ENCODE data around the gene CDHR3.

CDHR3 gene

DNA sequence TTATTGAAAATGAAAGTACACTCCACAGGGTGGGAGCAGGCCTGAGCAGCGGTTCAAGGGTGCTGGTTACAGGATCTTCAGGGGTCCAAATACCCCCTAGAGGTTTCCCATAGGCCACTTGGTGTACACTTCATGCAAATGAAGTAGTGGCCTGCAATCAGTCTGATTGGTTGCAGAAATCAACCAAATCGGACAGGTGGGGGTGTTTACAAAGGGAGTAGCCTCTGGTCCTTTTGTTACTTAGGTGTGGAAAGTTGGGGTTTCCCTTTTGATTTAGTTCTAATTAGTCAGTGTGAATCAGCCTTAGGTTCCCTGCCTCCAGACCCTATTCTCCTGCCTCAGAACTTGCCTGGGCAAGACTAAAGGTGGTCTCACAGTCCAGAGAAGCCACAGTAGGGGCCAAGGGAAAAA, 99.5 kb downstream of the CDHR3 start:
- in situ Hi-C loops (cut with HindIII; ENCODE audit: low sequenced_read_pairs), result no loop called here

GRCh38 chr7:106063024-106063423, 100.0 kb downstream of the CDHR3 start:
- in situ Hi-C loops (cut with HindIII; ENCODE audit: low sequenced_read_pairs), result no loop called here

GRCh38 chr7:106063692-106064091, 100.6 kb downstream of the CDHR3 start:
- in situ Hi-C loops (cut with HindIII; ENCODE audit: low sequenced_read_pairs), result no loop called here

DNA sequence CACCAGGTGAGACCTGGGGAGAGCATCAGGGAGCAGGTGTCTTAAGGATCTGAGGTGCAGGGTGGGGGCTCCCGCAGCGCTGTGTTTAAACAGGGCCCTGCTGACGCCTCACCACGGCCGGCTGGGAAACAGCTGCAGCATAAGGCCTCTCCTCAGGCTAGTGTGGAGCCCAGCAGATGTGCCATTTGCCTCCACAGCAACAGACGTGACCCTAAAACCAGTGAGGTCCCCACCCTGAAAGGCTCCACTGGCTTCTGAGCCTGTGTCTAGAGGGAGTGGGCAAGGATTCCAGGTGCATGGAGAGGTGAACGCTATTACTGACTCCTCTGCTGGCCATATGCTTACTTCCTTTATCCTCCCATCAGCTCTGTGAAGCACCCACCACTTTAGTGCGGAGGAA, 101.3 kb downstream of the CDHR3 start:
- in situ Hi-C loops (cut with HindIII; ENCODE audit: low sequenced_read_pairs), result no loop called here

GRCh38 chr7:106064771-106065574, 101.9 kb downstream of the CDHR3 start:
- in situ Hi-C loops (cut with HindIII; ENCODE audit: low sequenced_read_pairs), result no loop called here

DNA sequence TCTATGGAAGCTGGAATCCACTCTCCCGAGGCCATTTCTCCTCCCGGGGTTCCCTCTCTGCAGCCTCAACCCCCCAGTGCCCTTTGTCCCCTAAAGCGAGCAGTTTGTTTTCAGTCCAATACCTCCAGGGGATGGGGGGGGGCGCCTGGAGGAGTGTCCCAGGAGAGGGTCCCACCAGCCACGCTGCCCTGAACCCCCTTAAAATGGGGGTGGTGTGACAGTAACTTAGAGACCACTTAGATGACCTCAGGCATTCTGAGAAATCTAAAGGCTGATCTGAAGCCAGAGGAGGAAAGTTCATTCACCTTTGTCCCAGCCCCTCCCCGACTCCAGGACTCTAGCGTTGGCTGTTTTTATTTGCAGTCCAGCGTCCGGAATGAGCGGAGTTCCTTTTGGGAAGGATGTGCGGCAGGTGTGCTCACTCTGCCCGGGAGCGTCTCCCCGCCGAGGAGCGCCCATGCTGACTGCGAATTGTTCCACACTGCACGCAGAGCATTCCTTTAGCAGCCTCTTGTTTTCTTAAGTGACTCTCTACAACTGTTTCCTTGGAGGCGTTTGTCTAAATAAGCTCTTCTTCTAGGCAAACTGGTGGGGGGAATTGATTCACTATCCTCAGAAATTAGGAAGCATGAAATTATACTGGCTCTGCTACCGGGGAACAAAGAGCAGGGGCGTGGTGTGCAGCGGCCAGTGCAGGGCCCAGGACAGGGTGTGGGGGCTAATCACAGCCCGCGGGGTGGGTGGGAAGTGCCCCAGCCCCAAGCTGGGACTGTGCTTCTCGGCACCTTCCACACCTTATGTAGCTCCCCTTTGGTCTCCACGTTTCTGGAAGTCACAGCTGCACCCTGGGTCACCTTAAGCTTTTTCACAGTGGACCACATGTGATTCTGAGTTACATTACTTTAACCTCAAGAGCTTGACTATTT, 102.8 kb downstream of the CDHR3 start:
- in situ Hi-C loops (cut with HindIII; ENCODE audit: low sequenced_read_pairs), result no loop called here

DNA sequence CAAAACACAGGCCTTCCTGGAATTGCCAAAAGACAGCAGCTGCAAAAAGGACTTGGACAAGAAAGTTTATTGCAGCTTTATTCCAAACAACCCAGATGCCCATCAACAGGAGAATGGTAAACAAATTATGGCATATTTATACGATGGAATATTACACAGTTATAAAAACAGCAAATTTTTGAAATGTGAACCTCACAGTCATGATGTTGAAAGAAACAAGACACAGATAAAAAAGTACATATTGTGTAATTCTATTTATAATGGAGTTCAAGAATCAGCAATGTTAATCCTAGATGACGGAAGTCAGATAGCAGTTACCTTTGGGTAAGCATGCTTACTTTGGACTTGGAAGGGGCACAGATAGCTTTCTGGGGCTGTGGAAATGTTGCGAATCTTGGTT, 104.6 kb downstream of the CDHR3 start:
- in situ Hi-C loops (cut with HindIII; ENCODE audit: low sequenced_read_pairs), result no loop called here

DNA sequence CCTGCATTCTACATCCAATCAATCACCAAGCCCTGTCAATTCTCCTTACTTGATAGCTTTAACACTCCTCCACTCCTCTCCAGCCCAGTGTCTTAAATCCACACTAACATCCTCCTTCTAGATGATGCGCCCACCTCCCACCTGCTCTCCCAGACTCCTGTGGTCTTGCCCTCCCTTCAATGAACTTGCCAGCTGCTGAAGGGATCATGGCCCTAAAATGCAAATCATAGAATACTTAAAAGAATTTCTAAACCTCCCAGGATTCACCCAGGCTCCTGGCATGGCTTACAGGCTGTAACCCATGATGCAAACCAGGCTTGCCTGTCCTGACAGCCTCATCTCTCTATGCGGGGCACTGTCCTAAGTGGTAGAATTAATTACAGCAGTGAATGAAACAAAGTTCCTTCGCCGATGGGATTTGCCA, 105.5 kb downstream of the CDHR3 start:
- in situ Hi-C loops (cut with HindIII; ENCODE audit: low sequenced_read_pairs), result no loop called here

GRCh38 chr7:106068986-106069385, 105.9 kb downstream of the CDHR3 start:
- in situ Hi-C loops (cut with HindIII; ENCODE audit: low sequenced_read_pairs), result no loop called here

GRCh38 chr7:106069471-106070200, 106.6 kb downstream of the CDHR3 start:
- in situ Hi-C loops (cut with HindIII; ENCODE audit: low sequenced_read_pairs), result loop anchor here (5.0 kb wide), 1 partner anchor 88 kb away; no protein-coding TSS in a partner anchor

- in situ Hi-C loops (cut with HindIII; ENCODE audit: low sequenced_read_pairs), result loop anchor here (5.0 kb wide), 1 partner anchor 87 kb away; no protein-coding TSS in a partner anchor
Observed at GRCh38 chr7:106070201-106070551, 107.1 kb downstream of the CDHR3 start.

DNA sequence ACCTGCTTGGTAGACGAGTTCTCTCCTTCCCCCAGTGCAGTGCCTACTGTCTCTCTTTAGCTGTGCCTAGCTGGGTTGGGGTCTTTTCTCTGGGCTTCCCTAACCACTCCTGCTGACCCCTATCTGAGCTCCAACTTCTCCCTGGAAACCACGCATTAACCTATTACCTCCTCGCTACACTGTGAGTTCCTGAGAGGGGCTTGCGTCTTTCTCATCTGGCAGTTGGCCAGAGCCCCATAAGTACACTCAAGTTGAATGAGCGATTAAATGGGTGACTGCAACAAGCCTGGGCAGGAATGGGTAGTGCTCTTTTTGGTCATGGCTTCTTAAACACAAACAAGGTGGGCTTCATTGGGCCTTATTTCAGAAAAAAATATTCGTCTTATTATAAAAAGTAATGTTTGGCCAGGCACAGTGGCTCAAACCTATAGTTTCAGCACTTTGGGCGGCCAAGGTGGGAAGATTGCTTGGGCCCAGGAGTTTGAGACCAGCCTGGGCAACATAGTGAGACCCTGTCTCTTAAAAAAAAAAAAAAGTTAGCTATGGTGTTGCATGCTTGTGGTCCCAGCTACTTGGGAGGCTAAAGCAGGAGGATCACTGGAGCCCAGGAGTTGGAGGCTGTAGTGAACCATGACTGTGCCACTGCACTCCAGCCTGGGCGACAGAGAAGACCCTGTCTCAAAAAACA, 107.6 kb downstream of the CDHR3 start:
- in situ Hi-C loops (cut with HindIII; ENCODE audit: low sequenced_read_pairs), result loop anchor here (5.0 kb wide), 1 partner anchor 87 kb away; no protein-coding TSS in a partner anchor

- in situ Hi-C loops (cut with HindIII; ENCODE audit: low sequenced_read_pairs), result loop anchor here (5.0 kb wide), 1 partner anchor 86 kb away; no protein-coding TSS in a partner anchor
Observed at GRCh38 chr7:106071356-106071998, 108.4 kb downstream of the CDHR3 start.

DNA sequence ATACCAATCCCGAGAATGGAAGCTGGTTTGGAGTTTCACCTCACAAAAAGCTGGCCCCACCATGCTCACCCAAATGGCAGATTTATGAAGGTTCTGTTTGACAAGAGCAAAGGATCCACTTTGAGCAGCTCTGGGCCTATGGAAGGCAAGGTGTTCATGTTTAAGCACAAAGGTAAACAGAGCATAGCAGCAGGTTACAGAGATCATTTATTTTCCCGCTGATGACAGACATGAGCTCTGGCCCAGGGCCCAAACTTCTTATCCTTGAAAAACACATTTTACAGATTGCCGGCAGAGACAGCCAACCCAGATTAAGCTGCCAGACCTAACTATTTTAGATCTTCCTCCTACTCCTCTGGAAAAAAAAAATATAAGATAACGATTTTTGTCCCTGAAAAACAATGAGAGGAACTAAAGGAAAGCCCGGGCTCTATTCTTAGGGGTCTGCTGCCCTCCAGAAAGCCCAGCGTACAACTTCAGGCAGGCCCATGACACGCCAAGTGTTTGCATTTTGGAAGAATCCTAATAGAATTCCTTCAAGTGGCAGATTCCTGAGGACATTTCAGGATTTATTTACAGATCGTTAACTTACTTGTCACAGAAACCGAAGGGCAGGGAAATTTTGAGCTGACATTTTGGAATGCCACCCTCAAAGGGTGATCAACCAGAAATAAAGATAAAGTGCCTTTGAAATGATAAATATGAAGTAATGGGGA, 109.1 kb downstream of the CDHR3 start:
- in situ Hi-C loops (cut with HindIII; ENCODE audit: low sequenced_read_pairs), result loop anchor here (5.0 kb wide), 1 partner anchor 85 kb away; no protein-coding TSS in a partner anchor

- in situ Hi-C loops (cut with HindIII; ENCODE audit: low sequenced_read_pairs), result loop anchor here (5.0 kb wide), 1 partner anchor 85 kb away; no protein-coding TSS in a partner anchor
Observed at GRCh38 chr7:106072715-106073091, 109.6 kb downstream of the CDHR3 start.

DNA sequence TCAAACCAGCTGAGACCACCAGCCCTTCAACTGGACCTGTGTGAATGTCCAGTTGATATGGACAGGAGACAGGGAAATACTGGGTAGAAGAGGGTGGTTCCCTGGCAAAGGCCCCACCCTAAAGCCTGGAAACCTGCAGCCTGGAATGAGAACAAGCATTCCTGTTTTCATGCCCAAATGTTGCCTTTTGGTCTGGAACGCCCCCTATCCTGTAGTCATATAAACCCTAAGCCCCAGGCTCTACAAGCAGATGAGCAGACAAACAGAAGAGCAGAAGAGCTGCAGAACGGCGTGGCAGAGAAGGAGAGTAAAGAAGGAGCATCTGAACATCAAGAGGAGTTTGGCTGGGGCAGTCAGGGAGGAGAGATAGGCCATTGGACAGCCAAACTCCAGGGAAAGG, 110.6 kb downstream of the CDHR3 start:
- in situ Hi-C loops (cut with HindIII; ENCODE audit: low sequenced_read_pairs), result loop anchor here (5.0 kb wide), 1 partner anchor 84 kb away; no protein-coding TSS in a partner anchor

GRCh38 chr7:106074257-106074656, 111.2 kb downstream of the CDHR3 start:
- in situ Hi-C loops (cut with HindIII; ENCODE audit: low sequenced_read_pairs), result loop anchor here (5.0 kb wide), 1 partner anchor 83 kb away; no protein-coding TSS in a partner anchor

DNA sequence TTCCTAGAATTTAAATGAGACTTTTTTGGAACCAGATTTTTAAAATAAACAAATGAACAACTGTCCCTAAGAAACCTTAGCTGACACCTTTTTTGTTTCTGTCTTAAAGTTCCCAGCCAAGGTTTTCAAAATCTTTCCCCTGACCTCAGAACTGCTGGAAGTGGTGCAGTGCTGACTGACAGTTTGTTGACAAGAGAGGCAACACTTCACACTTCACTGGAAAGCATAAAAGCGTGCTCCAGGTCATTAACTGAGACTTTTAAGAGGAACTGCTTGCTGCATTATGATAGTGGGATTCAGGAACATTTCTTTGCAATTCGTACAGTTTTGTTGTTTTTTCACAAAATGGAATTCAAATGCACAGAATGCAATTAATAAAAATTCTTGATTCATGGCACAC, 112.9 kb downstream of the CDHR3 start:
- in situ Hi-C loops (cut with HindIII; ENCODE audit: low sequenced_read_pairs), result no loop called here

DNA sequence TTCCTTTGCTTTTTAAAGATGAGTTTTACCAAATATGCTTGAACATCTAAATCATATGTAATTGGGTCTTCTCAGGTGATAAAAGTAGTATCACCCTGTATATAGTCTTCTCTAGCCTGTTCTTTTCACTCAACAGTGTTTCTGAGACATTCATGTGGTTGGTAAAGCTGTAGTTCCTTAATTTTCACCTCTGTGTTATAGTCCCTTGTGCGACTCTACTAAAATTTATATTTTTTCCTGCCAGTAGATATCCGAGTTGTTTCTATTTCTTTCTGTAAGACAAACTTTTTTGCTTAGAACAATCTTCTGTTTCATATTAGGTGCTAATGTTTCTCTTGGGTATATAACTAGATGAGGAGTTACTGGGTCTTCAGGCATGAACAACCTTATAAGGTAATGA, 113.5 kb downstream of the CDHR3 start:
- in situ Hi-C loops (cut with HindIII; ENCODE audit: low sequenced_read_pairs), result no loop called here

Data from endothelial cell of hepatic sinusoid (primary cell).